ENCODE data around the gene AGPAT3. TPM values are rescaled to one million over a fixed set of nuclear protein-coding genes. Genes with fewer than 3 reads are reported as not detected.
A peak's percentile ranks its signal among the peaks of the same experiment; 100 is the strongest.

Gene AGPAT3
- total and polyA plus RNA-seq, 2 experiments from 2014 or later = 41.0 to 51.2 TPM

- TF ChIP-seq EZH2 (IDR thresholded peaks at IDR 0.05; ENCODE audit: borderline replicate concordance) = no peak
- no peak for TF ChIP-seq EZH2phosphoT487 (IDR thresholded peaks at IDR 0.05; ENCODE audit: low read depth, severe bottlenecking, unreplicated experiment)
- TF ChIP-seq CTCF (IDR thresholded peaks at IDR 0.05; ENCODE audit: poor library complexity) = no peak
- Histone ChIP-seq H3K4me1 (ENCODE audit: insufficient read depth) (peaks cover 6% of the 10 kb centered on the region), H3K36me3 (replicated peaks; ENCODE audit: insufficient read depth, low read depth) (no peaks in the 10 kb centered on the region), H3K27ac (no peak overlapping the region), H3K4me2 (no peak overlapping the region), H3K4me3 (no peak overlapping the region), H2AFZ (no peak overlapping the region), H3K9me2 (replicated peaks; ENCODE audit: insufficient read depth) (no peaks in the 10 kb centered on the region), H3K79me2 (peaks cover 44% of the 10 kb centered on the region), H4K20me1 (ENCODE audit: insufficient read depth, poor library complexity, severe bottlenecking) (peaks cover 35% of the 10 kb centered on the region), H3K9me3 (ENCODE audit: low read depth) (no peaks in the 10 kb centered on the region), H3K27me3 (no peaks in the 10 kb centered on the region)
- 93% methylated on average over 12 of the region's 12 CpGs for WGBS (ENCODE audit: low lambda C conversion rate, missing lambda C conversion rate)
- DNase-seq (ENCODE audit: low spot score) = no peak
These were observed 72.2 kb downstream of the AGPAT3 start for GRCh38 chr21:43937051-43937832.

GRCh38 chr21:43937891-43938309 is 72.9 kb downstream of the AGPAT3 start:
- no peaks in the 10 kb centered on the region for H3K9me3 ChIP-seq (ENCODE audit: low read depth)

GRCh38 chr21:43938751-43939442 is 73.9 kb downstream of the AGPAT3 start:
- Histone ChIP-seq H3K27me3 (no peaks in the 10 kb centered on the region), H3K4me1 (ENCODE audit: insufficient read depth) (peaks cover 6% of the 10 kb centered on the region), H3K27ac (peak overlapping the region; percentile 63), H3K9me2 (replicated peaks; ENCODE audit: insufficient read depth) (no peaks in the 10 kb centered on the region), H3K9me3 (ENCODE audit: low read depth) (no peaks in the 10 kb centered on the region), H3K4me3 (no peak overlapping the region), H2AFZ (no peak overlapping the region), H3K36me3 (replicated peaks; ENCODE audit: insufficient read depth, low read depth) (no peaks in the 10 kb centered on the region), H3K79me2 (peaks cover 32% of the 10 kb centered on the region), H3K4me2 (peak overlapping the region; percentile 80), H4K20me1 (ENCODE audit: insufficient read depth, poor library complexity, severe bottlenecking) (peaks cover 40% of the 10 kb centered on the region)
- peak; percentile 91 for DNase-seq (ENCODE audit: low spot score)
- WGBS (ENCODE audit: low lambda C conversion rate, missing lambda C conversion rate) = 26% methylated on average over 28 of the region's 30 CpGs
- TF ChIP-seq CTCF (IDR thresholded peaks at IDR 0.05; ENCODE audit: poor library complexity) (peak; percentile 90), EZH2 (IDR thresholded peaks at IDR 0.05; ENCODE audit: borderline replicate concordance) (no peak)

More at GRCh38 chr21:43937891-43938309, 72.9 kb downstream of the AGPAT3 start:
- no peak overlapping the region for H3K27ac ChIP-seq
- H2AFZ ChIP-seq = no peak overlapping the region
- H3K4me2 ChIP-seq = no peak overlapping the region
- H3K9me2 ChIP-seq (replicated peaks; ENCODE audit: insufficient read depth) = no peaks in the 10 kb centered on the region
- peaks cover 40% of the 10 kb centered on the region for H3K79me2 ChIP-seq
- peaks cover 6% of the 10 kb centered on the region for H3K4me1 ChIP-seq (ENCODE audit: insufficient read depth)
- no peak overlapping the region for H3K4me3 ChIP-seq
- TF ChIP-seq EZH2phosphoT487 (IDR thresholded peaks at IDR 0.05; ENCODE audit: low read depth, severe bottlenecking, unreplicated experiment) (no peak), CTCF (IDR thresholded peaks at IDR 0.05; ENCODE audit: poor library complexity) (no peak), EZH2 (IDR thresholded peaks at IDR 0.05; ENCODE audit: borderline replicate concordance) (no peak)
- DNase-seq (ENCODE audit: low spot score) = no peak
- no peaks in the 10 kb centered on the region for H3K27me3 ChIP-seq
- H3K36me3 ChIP-seq (replicated peaks; ENCODE audit: insufficient read depth, low read depth) = no peaks in the 10 kb centered on the region
- peaks cover 40% of the 10 kb centered on the region for H4K20me1 ChIP-seq (ENCODE audit: insufficient read depth, poor library complexity, severe bottlenecking)
- 97% methylated on average over 6 of the region's 6 CpGs for WGBS (ENCODE audit: low lambda C conversion rate, missing lambda C conversion rate)

Measured in hepatocyte (in vitro differentiated cells).